HepG2 (cell line): Measurements from ENCODE around the gene STX2. TPM values are rescaled to one million over a fixed set of nuclear protein-coding genes. Genes with fewer than 3 reads are reported as not detected.
A peak's percentile ranks its signal among the peaks of the same experiment; 100 is the strongest.

Experiments
- GZF1 ChIP-seq: sonication (generic); formaldehyde crosslinking; IDR thresholded peaks from 2 replicates; pipeline ENCODE4 v1.5.1; 2020; ENCODE audit warnings: mild to moderate bottlenecking, missing genetic modification reagents
- IKZF1 ChIP-seq: fragments of 450-650 bp; IDR thresholded peaks from 2 replicates; pipeline ENCODE4 v1.7.1; 2016
- KLF16 ChIP-seq, 2 experiments: sonication (generic) in 1 of 2; formaldehyde crosslinking in 1 of 2; IDR thresholded peaks; 2 replicates each; pipeline versions ENCODE4 v1.6.1 to v1.8.0; 2016 to 2023; ENCODE audit warnings: missing genetic modification reagents in 2 of 2, missing compliant biosample characterization in 1 of 2
- KMT2A ChIP-seq: sonication (generic); formaldehyde crosslinking; IDR thresholded peaks from 2 replicates; pipeline ENCODE4 v1.4.0; 2020; ENCODE audit warnings: missing genetic modification reagents
- MIER2 ChIP-seq: IDR thresholded peaks from 2 replicates; pipeline ENCODE4 v1.6.1; 2016; ENCODE audit warnings: missing biosample characterization, missing genetic modification reagents
- PTBP1 ChIP-seq: fragments of 200-400 bp; formaldehyde crosslinking; IDR thresholded peaks from 2 replicates; pipeline ENCODE4 v1.6.1; 2018; ENCODE audit warnings: low read length, low read depth; ENCODE audit not compliant: poor library complexity, severe bottlenecking
- SP140L ChIP-seq: sonication (generic); formaldehyde crosslinking; IDR thresholded peaks from 2 replicates; pipeline ENCODE4 v1.4.0; 2020; ENCODE audit warnings: missing genetic modification reagents, borderline replicate concordance
- YEATS4 ChIP-seq: sonication (generic); formaldehyde crosslinking; IDR thresholded peaks from 2 replicates; pipeline ENCODE4 v1.4.0; 2020; ENCODE audit warnings: missing genetic modification reagents, borderline replicate concordance
- YY1 ChIP-seq: IDR thresholded peaks from 2 replicates; pipeline ENCODE4 v1.6.1; 2011; ENCODE audit warnings: low read length, low read depth, moderate library complexity, mild to moderate bottlenecking; ENCODE audit not compliant: insufficient read depth, insufficient replicate concordance
- ZBTB38 ChIP-seq: sonication (generic); formaldehyde crosslinking; IDR thresholded peaks from 2 replicates; pipeline ENCODE4 v1.5.1; 2020; ENCODE audit warnings: mild to moderate bottlenecking, missing genetic modification reagents
- ZBTB40 ChIP-seq, 2 experiments: fragments of 450-650 bp in 1 of 2; sonication (generic) in 1 of 2; formaldehyde crosslinking in 1 of 2; IDR thresholded peaks; 2 replicates each; pipeline versions ENCODE4 v1.6.1 to v1.8.0; 2016 to 2022; ENCODE audit warnings: antibody characterized with exemption in 1 of 2, mild to moderate bottlenecking in 1 of 2, missing genetic modification reagents in 1 of 2
- ZEB1 ChIP-seq: IDR thresholded peaks from 2 replicates; pipeline ENCODE4 v1.6.1; 2012; ENCODE audit warnings: mild to moderate bottlenecking, low read depth, inconsistent platforms; ENCODE audit not compliant: insufficient replicate concordance
- ZFP36L2 ChIP-seq: sonication (generic); formaldehyde crosslinking; IDR thresholded peaks from 2 replicates; pipeline ENCODE4 v1.4.0; 2020; ENCODE audit warnings: missing genetic modification reagents
- ZGPAT ChIP-seq: IDR thresholded peaks from 2 replicates; pipeline ENCODE4 v1.6.1; 2016; ENCODE audit warnings: mild to moderate bottlenecking
- ZNF558 ChIP-seq: sonication (generic); formaldehyde crosslinking; IDR thresholded peaks from 2 replicates; pipeline ENCODE4 v1.9.0; 2022; ENCODE audit warnings: mild to moderate bottlenecking, missing genetic modification reagents, borderline replicate concordance
- ZNF577 ChIP-seq: sonication (generic); formaldehyde crosslinking; IDR thresholded peaks from 2 replicates; pipeline ENCODE4 v1.4.0; 2020; ENCODE audit warnings: mild to moderate bottlenecking, low read depth, missing genetic modification reagents, borderline replicate concordance
- ZNF614 ChIP-seq: IDR thresholded peaks from 2 replicates; pipeline ENCODE4 v1.6.1; 2018; ENCODE audit warnings: missing biosample characterization, missing genetic modification reagents, inconsistent platforms, borderline replicate concordance
- ZNF724P ChIP-seq: sonication (generic); formaldehyde crosslinking; IDR thresholded peaks from 2 replicates; pipeline ENCODE4 v1.8.0; 2022; ENCODE audit warnings: missing genetic modification reagents, borderline replicate concordance
- ZNF788 ChIP-seq: sonication (generic); formaldehyde crosslinking; IDR thresholded peaks from 2 replicates; pipeline ENCODE4 v1.5.0; 2020; ENCODE audit warnings: mild to moderate bottlenecking, missing genetic modification reagents, borderline replicate concordance
- polyA plus RNA-seq, 8 experiments: library from polyadenylated mRNA; depleted of rRNA in 3 of 8; stranded (reverse) in 7 of 8; unstranded in 1 of 8; fragments of >200 nt; fragmentation: Illumina TruSeq in 4 of 8; extraction: Trizol in 4 of 8; gene quantifications; 2 replicates each; pipeline versions ENCODE4 v1.2.1 to v1.2.3, GENCODE V29; 2011 to 2016; ENCODE audit warnings: low read depth in 4 of 8, missing spikeins in 1 of 8, mixed read lengths in 1 of 8; ENCODE audit not compliant: insufficient read depth in 1 of 8
- total RNA-seq, 5 experiments: library from RNA; depleted of rRNA; stranded (reverse); fragments of >200 nt; fragmentation: Illumina TruSeq; extraction: Trizol; gene quantifications; 2 replicates each; pipeline ENCODE4 v1.2.3, GENCODE V29; 2016; ENCODE audit warnings: low read depth in 1 of 5

Gene STX2
- total and polyA plus RNA-seq, 2 of the 13 experiments (the other 11 are each of a cell fraction or from before 2014, with no cell fraction given) = 13.4 to 25.1 TPM

- TF ChIP-seq ZBTB40 (IDR thresholded peaks at IDR 0.05) (no peak), ZBTB40 (CRISPR knock-in tag; IDR thresholded peaks at IDR 0.05) (no peak), ZFP36L2 (no peak), ZNF614 (no peak), ZNF788 (CRISPR knock-in tag) (0 out of 2 replicates have a peak, but pooled peaks have one; percentile 25), GZF1 (CRISPR knock-in tag) (no peak), ZEB1 (peak; percentile 48), ZNF724P (CRISPR knock-in tag) (0 out of 2 replicates have a peak, but pooled peaks have one; percentile 35), ZNF558 (CRISPR knock-in tag) (0 out of 2 replicates have a peak, but pooled peaks have one; percentile 1), SP140L (CRISPR knock-in tag) (no peak; the same call in 1 of the 2 replicates), IKZF1 (no peak), ZGPAT (no peak; the same call in 1 of the 2 replicates), ZBTB38 (CRISPR knock-in tag) (0 out of 2 replicates have a peak, but pooled peaks have one; percentile 30), YEATS4 (CRISPR knock-in tag) (peak; percentile 89), PTBP1 (no peak), ZNF577 (CRISPR knock-in tag) (no peak), KLF16 (CRISPR knock-in tag; IDR thresholded peaks at IDR 0.05) (no peak), KMT2A (no peak), MIER2 (CRISPR knock-in tag) (no peak), YY1 (peak; percentile 88)
These were observed 32.5 kb upstream of the STX2 start, which contains the start of gene RAN (continued) for GRCh38 chr12:130871286-130872178.
